H1 (cell line): ENCODE data around the gene CTTNBP2. TPM values are rescaled to one million over a fixed set of nuclear protein-coding genes. Genes with fewer than 3 reads are reported as not detected.

Source experiments
- CBX5 ChIP-seq: fragments of 300-800, 300-1000 bp; sonication (generic); IDR thresholded peaks from 2 replicates; pipeline ENCODE4 v1.7.1; 2016; ENCODE audit warnings: antibody characterized with exemption, low read length, low read depth
- GABPA ChIP-seq: IDR thresholded peaks from 2 replicates; pipeline ENCODE4 v1.6.1; 2011; ENCODE audit warnings: mild to moderate bottlenecking, low read length, moderate library complexity, borderline replicate concordance; ENCODE audit not compliant: insufficient read depth
- JUN ChIP-seq: IDR thresholded peaks from 2 replicates; pipeline ENCODE4 v1.6.1; 2011; ENCODE audit warnings: low read depth, mild to moderate bottlenecking, improper control_type of control experiment, low read length
- SAP30 ChIP-seq: fragments of 300-600 bp; sonication (generic); IDR thresholded peaks from 2 replicates; pipeline ENCODE4 v1.7.1; 2012; ENCODE audit warnings: low read length, moderate library complexity, mild to moderate bottlenecking, inconsistent platforms; ENCODE audit not compliant: insufficient read depth, insufficient replicate concordance
- polyA plus RNA-seq, 7 experiments: library from polyadenylated mRNA; depleted of rRNA in 3 of 7; stranded (reverse) in 5 of 7; unstranded in 2 of 7; fragments of >200 nt in 5 of 7; fragments of 200-250 nt in 2 of 7; gene quantifications; 1 replicate in 5 of 7; 2 replicates in 1 of 7; 4 replicates in 1 of 7; pipeline versions ENCODE4 v1.2.1 to v1.2.3, GENCODE V29; 2011 to 2013; ENCODE audit warnings: missing spikeins in 2 of 7, mixed read lengths in 2 of 7
- total RNA-seq: library from RNA; stranded (reverse); fragmentation: NEBNext Ultra II Directional; extraction: Animal tissue kit (Norgen Biotek cat#: 25700); gene quantifications from 2 replicates; pipeline ENCODE4 v1.2.1, GENCODE V29; 2021

CTTNBP2 gene
- total and polyA plus RNA-seq, 2 of the 8 experiments (the other 6 are each of a cell fraction or from before 2014, with no cell fraction given), result 15.3 to 35.1 TPM

- TF ChIP-seq SAP30, result no peak
- TF ChIP-seq JUN, result no peak
- TF ChIP-seq CBX5, result no peak
- TF ChIP-seq GABPA, result no peak
- TF ChIP-seq, all 59 proteins: peak for 0
Observed at GRCh38 chr7:117716707-117717299, 156.4 kb downstream of the CTTNBP2 start (continued).
